GM23248 (cell line): ENCODE measurements around the gene OR13C8. TPM values are rescaled to one million over a fixed set of nuclear protein-coding genes. Genes with fewer than 3 reads are reported as not detected.
A peak's percentile ranks its signal among the peaks of the same experiment; 100 is the strongest.

Experiments
- DNase-seq: peaks from one replicate; pipeline ENCODE4 v3.0.0-alpha.2; 2015
- H2AFZ ChIP-seq: fragments of 200-600 bp; sonication (generic); 2 replicates; pipeline ENCODE4 v1.6.1; 2016; ENCODE audit warnings: antibody characterized with exemption
- H3F3A ChIP-seq: fragments of 200-600 bp; sonication (generic); 2 replicates; pipeline ENCODE4 v1.6.1; 2016; ENCODE audit warnings: mild to moderate bottlenecking, antibody characterized with exemption, mixed run types; ENCODE audit not compliant: insufficient read depth
- H3K27ac ChIP-seq: fragments of 200-600 bp; sonication (generic); 2 replicates; pipeline ENCODE4 v1.5.1; 2016; ENCODE audit warnings: mild to moderate bottlenecking
- H3K27me3 ChIP-seq: fragments of 200-600 bp; sonication (generic); replicated peaks from 2 replicates; pipeline ENCODE4 v1.6.1; 2016; ENCODE audit warnings: mild to moderate bottlenecking; ENCODE audit not compliant: insufficient read depth
- H3K36me3 ChIP-seq: fragments of 200-600 bp; sonication (generic); 2 replicates; pipeline ENCODE4 v1.6.1; 2016; ENCODE audit warnings: low read depth, mild to moderate bottlenecking
- H3K4me1 ChIP-seq: fragments of 200-600 bp; sonication (generic); 2 replicates; pipeline ENCODE4 v1.6.1; 2016; ENCODE audit warnings: mild to moderate bottlenecking; ENCODE audit not compliant: insufficient read depth
- H3K4me2 ChIP-seq: fragments of 200-600 bp; sonication (generic); one replicate; pipeline ENCODE4 v1.6.1; 2016; ENCODE audit warnings: mild to moderate bottlenecking; ENCODE audit not compliant: unreplicated experiment
- H3K4me3 ChIP-seq: fragments of 200-600 bp; sonication (generic); 2 replicates; pipeline ENCODE4 v1.5.1; 2016; ENCODE audit warnings: mild to moderate bottlenecking
- H3K79me2 ChIP-seq: fragments of 200-600 bp; sonication (generic); 2 replicates; pipeline ENCODE4 v1.6.1; 2016; ENCODE audit warnings: mild to moderate bottlenecking; ENCODE audit not compliant: insufficient read depth
- H3K9ac ChIP-seq: fragments of 200-600 bp; sonication (generic); 2 replicates; pipeline ENCODE4 v1.6.1; 2016; ENCODE audit warnings: mild to moderate bottlenecking
- H3K9me2 ChIP-seq: fragments of 200-600 bp; sonication (generic); 2 replicates; pipeline ENCODE4 v1.6.1; 2016; ENCODE audit warnings: mixed run types, mild to moderate bottlenecking, moderate library complexity; ENCODE audit not compliant: insufficient read depth
- H3K9me3 ChIP-seq: fragments of 200-600 bp; sonication (generic); one replicate; pipeline ENCODE4 v1.6.1; 2017; ENCODE audit warnings: low read depth
- H4K20me1 ChIP-seq: fragments of 200-600 bp; sonication (generic); 2 replicates; pipeline ENCODE4 v1.6.0; 2016; ENCODE audit not compliant: insufficient read depth
- EZH2 ChIP-seq: fragments of 200-600 bp; sonication (generic); IDR thresholded peaks from 2 replicates; pipeline ENCODE4 v1.6.1; 2018; ENCODE audit warnings: antibody characterized with exemption, mild to moderate bottlenecking; ENCODE audit not compliant: insufficient read depth, poor library complexity, severe bottlenecking
- EZH2phosphoT487 ChIP-seq: fragments of 200-600 bp; sonication (generic); IDR thresholded peaks from 2 replicates; pipeline ENCODE4 v1.6.1; 2018; ENCODE audit warnings: antibody characterized with exemption, moderate library complexity, mild to moderate bottlenecking, low read depth; ENCODE audit not compliant: insufficient read depth
- WGBS, 2 experiments: methylation state at CpG; one replicate each; pipeline ENCODE4 v1.1.6; 2015 to 2017; ENCODE audit warnings: low lambda C conversion rate in 2 of 2, low coverage in 1 of 2; ENCODE audit errors: missing lambda C conversion rate in 2 of 2; 5-methylcytosine and 5-hydroxymethylcytosine counted together
- in situ Hi-C: fragments of 300-500 bp; cut with MboI; formaldehyde crosslinking; loops from 2 replicates; pipeline ENCODE4 v1.15.0; 2020
- polyA plus RNA-seq: library from polyadenylated mRNA; unstranded; fragments of >200 nt; fragmentation: Nextera tagmentation; extraction: Ambion mirVana; gene quantifications from 2 replicates; pipeline ENCODE4 v1.2.1, GENCODE V29; 2016
- total RNA-seq: library from RNA; depleted of rRNA; stranded (reverse); fragments of >200 nt; shearing (Covaris generic); gene quantifications from 2 replicates; pipeline ENCODE4 v1.2.3, GENCODE V29; 2014

Gene OR13C8
- total and polyA plus RNA-seq, 2 experiments from 2014 or later = not detected

DNA sequence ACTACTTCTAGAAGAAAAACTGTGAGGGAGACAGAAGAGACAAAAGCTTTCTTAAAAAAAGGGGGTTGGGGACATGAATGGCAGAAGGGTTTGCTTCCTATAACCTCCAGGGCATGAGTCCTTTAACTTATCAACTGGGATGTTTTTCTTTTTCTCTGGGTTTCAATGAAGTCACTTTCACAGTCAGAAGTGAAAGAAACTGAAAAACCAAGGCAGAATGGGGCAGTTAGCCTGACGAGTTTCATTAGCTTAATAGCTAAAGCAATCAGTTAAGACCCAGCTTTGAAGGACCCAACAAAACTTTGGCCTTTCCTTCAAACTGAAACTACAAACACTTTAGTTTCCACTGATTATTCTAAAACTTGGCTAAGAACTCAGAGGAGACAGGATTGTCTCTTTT, 4.6 kb upstream of the OR13C8 start:
- no peak overlapping the region for H3K9ac ChIP-seq
- H3K9me3 ChIP-seq = no peaks in the 10 kb centered on the region
- DNase-seq = no peak
- H4K20me1 ChIP-seq = no peaks in the 10 kb centered on the region
- in situ Hi-C loops = no loop called here
- no peak overlapping the region for H3K4me3 ChIP-seq
- TF ChIP-seq EZH2 (no peak), EZH2phosphoT487 (no peak)
- H3F3A ChIP-seq = no peaks in the 10 kb centered on the region
- no peak overlapping the region for H3K4me2 ChIP-seq
- no peak overlapping the region for H2AFZ ChIP-seq
- H3K4me1 ChIP-seq = no peaks in the 10 kb centered on the region
- no peaks in the 10 kb centered on the region for H3K27me3 ChIP-seq
- H3K9me2 ChIP-seq = no peaks in the 10 kb centered on the region
- WGBS, 2 experiments = 33 to 40% methylated on average over 1 of the region's 1 CpG
- no peaks in the 10 kb centered on the region for H3K79me2 ChIP-seq
- no peak overlapping the region for H3K27ac ChIP-seq
- no peaks in the 10 kb centered on the region for H3K36me3 ChIP-seq

DNA sequence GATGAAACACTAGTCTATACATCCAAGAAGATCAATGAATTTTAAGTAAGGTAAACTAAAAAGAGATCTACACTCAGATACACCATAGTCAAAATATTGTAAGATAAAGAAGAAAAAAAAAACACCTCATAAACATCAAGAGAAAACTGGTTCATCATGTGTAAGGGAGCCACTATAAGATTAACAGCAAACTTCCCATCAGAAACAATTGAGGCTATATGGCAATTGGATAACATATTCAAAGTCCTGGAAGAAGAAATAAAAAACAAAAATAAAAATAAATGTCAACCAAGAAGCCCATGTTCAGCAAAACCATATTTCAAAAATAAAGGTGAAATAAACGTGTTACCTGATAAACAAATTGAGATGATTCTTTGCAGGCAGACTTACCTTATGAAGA, 3.6 kb downstream of the OR13C8 start:
- H3K9ac ChIP-seq = no peak overlapping the region
- H3K79me2 ChIP-seq = no peaks in the 10 kb centered on the region
- H3K4me1 ChIP-seq = no peaks in the 10 kb centered on the region
- 7 to 23% methylated on average over 1 of the region's 1 CpG for whole genome bisulfite sequencing, 2 experiments
- H3F3A ChIP-seq = no peaks in the 10 kb centered on the region
- H3K4me3 ChIP-seq = no peak overlapping the region
- TF ChIP-seq EZH2phosphoT487 = no peak
- no peak for TF ChIP-seq EZH2
- H4K20me1 ChIP-seq = no peaks in the 10 kb centered on the region
- H3K27ac ChIP-seq = no peak overlapping the region
- no peaks in the 10 kb centered on the region for H3K27me3 ChIP-seq
- no peaks in the 10 kb centered on the region for H3K9me3 ChIP-seq
- H2AFZ ChIP-seq = no peak overlapping the region
- no peak for DNase-seq
- H3K4me2 ChIP-seq = no peak overlapping the region
- H3K36me3 ChIP-seq = no peaks in the 10 kb centered on the region
- in situ Hi-C loops = no loop called here
- H3K9me2 ChIP-seq = no peaks in the 10 kb centered on the region

DNA sequence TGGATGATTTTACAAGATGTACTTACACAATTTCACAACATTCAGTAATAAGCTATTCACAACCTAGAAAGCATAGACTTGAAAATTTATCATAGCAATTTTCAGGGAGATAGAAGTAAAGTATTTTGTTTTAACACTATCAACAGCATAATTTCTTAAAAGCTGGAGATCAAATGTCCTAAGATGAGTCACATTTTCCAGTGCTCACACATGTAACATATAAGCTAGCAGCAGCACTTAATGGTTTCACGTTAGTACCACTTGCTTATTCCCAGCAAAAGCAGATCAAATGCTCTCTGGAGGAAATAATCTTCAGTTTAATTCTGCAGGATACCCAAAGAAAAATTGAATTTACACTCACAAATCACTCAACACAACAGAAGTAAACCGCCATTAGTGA, 6.5 kb downstream of the OR13C8 start:
- in situ Hi-C loops = no loop called here
- no peaks in the 10 kb centered on the region for H3F3A ChIP-seq
- DNase-seq = peak; percentile 6
- no peak overlapping the region for H2AFZ ChIP-seq
- 5 to 13% methylated on average over 2 of the region's 2 CpGs for WGBS, 2 experiments
- no peak overlapping the region for H3K4me3 ChIP-seq
- H3K27me3 ChIP-seq = no peaks in the 10 kb centered on the region
- H3K9ac ChIP-seq = no peak overlapping the region
- no peaks in the 10 kb centered on the region for H3K9me2 ChIP-seq
- no peaks in the 10 kb centered on the region for H3K36me3 ChIP-seq
- H4K20me1 ChIP-seq = no peaks in the 10 kb centered on the region
- no peaks in the 10 kb centered on the region for H3K4me1 ChIP-seq
- H3K79me2 ChIP-seq = no peaks in the 10 kb centered on the region
- TF ChIP-seq EZH2phosphoT487 = no peak
- TF ChIP-seq EZH2 = no peak
- no peak overlapping the region for H3K27ac ChIP-seq
- no peak overlapping the region for H3K4me2 ChIP-seq
- no peaks in the 10 kb centered on the region for H3K9me3 ChIP-seq

DNA sequence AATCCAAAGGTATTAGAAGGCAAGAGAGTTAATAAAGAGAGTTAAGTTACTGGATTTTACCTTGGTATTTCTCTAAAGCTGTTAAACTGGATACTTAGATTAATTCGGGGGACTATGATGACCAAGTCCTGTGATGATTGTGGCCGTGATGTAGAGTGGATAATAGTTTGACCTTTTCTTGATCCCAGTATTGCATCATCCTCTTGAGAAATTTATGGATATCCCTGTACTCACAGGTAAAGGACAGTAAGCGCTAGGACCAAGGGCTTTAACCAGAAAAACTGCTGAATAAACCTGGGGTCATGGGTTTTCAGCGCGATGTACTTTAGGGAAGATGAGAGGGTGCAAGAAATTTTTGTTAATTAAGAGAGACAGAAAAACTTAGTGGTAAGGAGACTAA, 8.3 kb downstream of the OR13C8 start:
- 78 to 82% methylated on average over 5 of the region's 5 CpGs for WGBS, 2 experiments
- Histone ChIP-seq H3F3A (no peaks in the 10 kb centered on the region), H3K27ac (no peak overlapping the region), H3K4me3 (no peak overlapping the region), H3K9ac (no peak overlapping the region), H3K27me3 (no peaks in the 10 kb centered on the region), H3K9me3 (no peaks in the 10 kb centered on the region), H3K4me2 (no peak overlapping the region), H3K9me2 (no peaks in the 10 kb centered on the region), H2AFZ (no peak overlapping the region), H3K4me1 (no peaks in the 10 kb centered on the region), H3K36me3 (no peaks in the 10 kb centered on the region), H3K79me2 (no peaks in the 10 kb centered on the region), H4K20me1 (no peaks in the 10 kb centered on the region)
- in situ Hi-C loops = no loop called here
- TF ChIP-seq EZH2phosphoT487 (no peak), EZH2 (no peak)
- no peak for DNase-seq

DNA sequence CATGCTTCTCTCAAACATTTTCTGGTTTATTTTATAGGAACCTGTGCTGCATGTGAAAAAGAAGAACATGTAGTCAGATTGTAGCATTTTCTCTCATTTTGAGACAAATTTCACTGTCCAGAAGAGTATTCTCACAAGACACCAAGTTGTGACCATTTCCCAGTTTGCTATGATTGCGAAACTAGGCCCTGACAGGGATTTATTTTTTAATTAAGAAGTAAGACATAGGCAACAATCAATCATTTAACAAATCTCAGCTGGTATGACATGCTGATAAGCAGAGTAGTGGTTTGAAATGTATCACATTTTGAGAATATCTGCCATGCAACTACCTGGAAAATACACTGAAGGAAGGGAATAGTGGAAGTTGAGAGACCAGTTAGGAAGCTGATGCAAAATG, 11.6 kb downstream of the OR13C8 start:
- Histone ChIP-seq H3K27me3 (no peaks in the 10 kb centered on the region), H3K9me3 (no peaks in the 10 kb centered on the region), H3F3A (no peaks in the 10 kb centered on the region), H3K4me3 (no peak overlapping the region), H3K36me3 (no peaks in the 10 kb centered on the region), H2AFZ (no peak overlapping the region), H3K9ac (no peak overlapping the region), H3K4me2 (no peak overlapping the region), H3K79me2 (no peaks in the 10 kb centered on the region), H3K4me1 (no peaks in the 10 kb centered on the region), H4K20me1 (no peaks in the 10 kb centered on the region), H3K9me2 (no peaks in the 10 kb centered on the region), H3K27ac (no peak overlapping the region)
- WGBS, 2 experiments = 49 to 70% methylated on average over 1 of the region's 1 CpG
- in situ Hi-C loops = no loop called here
- TF ChIP-seq EZH2 (no peak), EZH2phosphoT487 (no peak)
- DNase-seq = no peak
